OCI-LY1 (cell line): ENCODE results near the gene BCL2L13.

Experiments used
- EZH2 ChIP-seq: fragments of 200-600 bp; sonication (generic), shearing (Covaris generic); IDR thresholded peaks from 2 replicates; pipeline ENCODE4 v1.8.0; 2017; ENCODE audit warnings: borderline replicate concordance, mixed run types, mild to moderate bottlenecking, antibody characterized with exemption, low read length, moderate library complexity, mixed read lengths
- TF ChIP-seq, protein P1 (sequence below): fragments of 200-600 bp; sonication (generic), shearing (Covaris generic); IDR thresholded peaks from 2 replicates; pipeline ENCODE4 v1.5.1; 2017; ENCODE audit warnings: mild to moderate bottlenecking, antibody characterized with exemption, low read length, moderate library complexity, mixed read lengths

DNA sequence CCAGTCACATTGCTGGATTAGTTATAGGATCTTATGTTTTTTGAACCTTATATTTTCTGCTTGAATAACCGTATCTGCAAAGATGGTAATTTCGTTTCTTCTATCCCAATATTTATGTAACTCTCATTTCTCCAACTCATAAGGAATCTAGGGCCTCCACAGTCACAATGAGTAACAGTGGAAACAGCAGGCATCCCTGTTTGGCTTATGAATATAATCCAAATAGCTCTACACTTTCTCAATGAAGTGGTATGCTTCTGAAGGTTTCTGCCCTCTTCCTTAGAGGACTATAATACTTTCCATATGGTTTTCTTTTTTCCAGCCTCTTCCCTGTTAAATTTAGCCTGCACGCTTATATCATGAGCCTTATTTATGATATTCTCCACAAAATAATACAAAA lies 26.5 kb upstream of the BCL2L13 start:
- TF ChIP-seq, protein P1, sequence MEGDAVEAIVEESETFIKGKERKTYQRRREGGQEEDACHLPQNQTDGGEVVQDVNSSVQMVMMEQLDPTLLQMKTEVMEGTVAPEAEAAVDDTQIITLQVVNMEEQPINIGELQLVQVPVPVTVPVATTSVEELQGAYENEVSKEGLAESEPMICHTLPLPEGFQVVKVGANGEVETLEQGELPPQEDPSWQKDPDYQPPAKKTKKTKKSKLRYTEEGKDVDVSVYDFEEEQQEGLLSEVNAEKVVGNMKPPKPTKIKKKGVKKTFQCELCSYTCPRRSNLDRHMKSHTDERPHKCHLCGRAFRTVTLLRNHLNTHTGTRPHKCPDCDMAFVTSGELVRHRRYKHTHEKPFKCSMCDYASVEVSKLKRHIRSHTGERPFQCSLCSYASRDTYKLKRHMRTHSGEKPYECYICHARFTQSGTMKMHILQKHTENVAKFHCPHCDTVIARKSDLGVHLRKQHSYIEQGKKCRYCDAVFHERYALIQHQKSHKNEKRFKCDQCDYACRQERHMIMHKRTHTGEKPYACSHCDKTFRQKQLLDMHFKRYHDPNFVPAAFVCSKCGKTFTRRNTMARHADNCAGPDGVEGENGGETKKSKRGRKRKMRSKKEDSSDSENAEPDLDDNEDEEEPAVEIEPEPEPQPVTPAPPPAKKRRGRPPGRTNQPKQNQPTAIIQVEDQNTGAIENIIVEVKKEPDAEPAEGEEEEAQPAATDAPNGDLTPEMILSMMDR, result no peak
- TF ChIP-seq EZH2, result no peak
